Adrenal gland (tissue), 19 donors: ENCODE data around the gene GFRAL. TPM values are rescaled to one million over a fixed set of nuclear protein-coding genes. Genes with fewer than 3 reads are reported as not detected.

ENCODE experiments used
- DNase-seq, 7 donors: peaks; one replicate each; pipeline ENCODE4 v3.0.0-alpha.2; 2019 to 2020
- H3K27ac ChIP-seq, 5 donors: fragments of 200-600 bp; sonication (generic) in 4 of 5; 1 replicate in 3 of 5; 2 replicates in 2 of 5; pipeline versions ENCODE4 v1.5.1 to v1.8.0; 2016 to 2020; ENCODE audit warnings: mild to moderate bottlenecking in 1 of 5
- H3K27me3 ChIP-seq: fragments of 200-600 bp; 2 replicates; pipeline ENCODE4 v1.8.0; 2021
- H3K36me3 ChIP-seq, 2 donors: fragments of 200-600 bp; replicated peaks in 1 of 2; 1 replicate in 1 of 2; 2 replicates in 1 of 2; pipeline versions ENCODE4 v1.5.1 to v1.8.0; 2018 to 2022
- H3K4me1 ChIP-seq, 2 donors: fragments of 200-600 bp; replicated peaks in 1 of 2; 1 replicate in 1 of 2; 2 replicates in 1 of 2; pipeline versions ENCODE4 v1.5.1 to v1.8.0; 2018 to 2021
- H3K4me3 ChIP-seq, 4 donors: fragments of 200-600 bp; sonication (generic) in 3 of 4; one replicate each; pipeline ENCODE4 v1.5.1; 2016 to 2018
- H3K9me3 ChIP-seq, 3 donors: fragments of 200-600 bp; sonication (generic) in 1 of 3; replicated peaks in 1 of 3; 1 replicate in 2 of 3; 2 replicates in 1 of 3; pipeline versions ENCODE4 v1.5.1 to v1.8.0; 2016 to 2021
- POLR2A ChIP-seq, 2 donors: fragments of 450-650 bp; IDR thresholded peaks; one replicate each; pipeline ENCODE4 v1.6.1; 2017; ENCODE audit warnings: antibody characterized with exemption in 2 of 2, mild to moderate bottlenecking in 2 of 2, moderate library complexity in 1 of 2
- WGBS, 4 donors: extraction: QIAGEN DNeasy Blood & Tissue Kit in 2 of 4; methylation state at CpG; one replicate each; pipeline versions ENCODE4 v1.1.5 to v1.1.7; 2013 to 2017; 5-methylcytosine and 5-hydroxymethylcytosine counted together
- intact Hi-C, 2 donors: fragments of 100-400 bp; cut with DNase I; formaldehyde crosslinking; loops; one replicate each; pipeline versions ENCODE4 v1.14.1 to v1.15.0; 2022 to 2023
- long read RNA-seq, 10 donors: library from polyadenylated mRNA in 3 of 10; unstranded in 2 of 10; stranded (forward) in 1 of 10; transcript quantifications; one replicate each; pipeline ENCODE4 v2.0.0 and lab custom pipeline, GENCODE V29; 2021 to 2026
- polyA plus RNA-seq, 3 donors: library from polyadenylated mRNA; stranded (reverse); fragments of 200-250 nt in 2 of 3; fragments of 350-450 nt in 1 of 3; fragmentation: Illumina TruSeq in 1 of 3; extraction: RNeasy Lipid Tissue Mini Kit (QIAGEN cat#74804) in 1 of 3; gene quantifications; one replicate each; pipeline ENCODE4 v1.2.3, GENCODE V29; 2013 to 2014
- total RNA-seq, 9 donors: library from RNA; depleted of rRNA in 4 of 9; stranded (reverse); fragments of >200 nt in 4 of 9; fragments of 120-200 nt in 1 of 9; fragmentation: NEBNext Ultra II Directional in 1 of 9; extraction: Animal tissue kit (Norgen Biotek cat#: 25700) in 1 of 9; gene quantifications; one replicate each; pipeline versions ENCODE4 v1.1.0 to v1.2.4, GENCODE V29; 2013 to 2023
- TF ChIP-seq, protein P1 (sequence below), 6 experiments: fragments of 450-650 bp in 4 of 6; fragments of 200-600 bp in 2 of 6; sonication (generic) in 1 of 6; IDR thresholded peaks; 1 replicate in 5 of 6; 2 replicates in 1 of 6; pipeline versions ENCODE4 v1.5.1 to v1.8.0; 2016 to 2021; ENCODE audit warnings: antibody characterized with exemption in 6 of 6, mild to moderate bottlenecking in 2 of 6, moderate library complexity in 1 of 6
- donor health status: healthy with polysubstance abuse.
- donor health status: Bipolar disorder and iron deficiency.
- donor health status: DM: yes; HTN: yes; CAD: no.
- donor health status: DM: no; HTN: no; CAD: no.
- donor health status: DM: no; HTN: no; CAD: no.
- donor health status: DM: yes; HTN: yes; CAD: no.

The GFRAL gene, protein sequence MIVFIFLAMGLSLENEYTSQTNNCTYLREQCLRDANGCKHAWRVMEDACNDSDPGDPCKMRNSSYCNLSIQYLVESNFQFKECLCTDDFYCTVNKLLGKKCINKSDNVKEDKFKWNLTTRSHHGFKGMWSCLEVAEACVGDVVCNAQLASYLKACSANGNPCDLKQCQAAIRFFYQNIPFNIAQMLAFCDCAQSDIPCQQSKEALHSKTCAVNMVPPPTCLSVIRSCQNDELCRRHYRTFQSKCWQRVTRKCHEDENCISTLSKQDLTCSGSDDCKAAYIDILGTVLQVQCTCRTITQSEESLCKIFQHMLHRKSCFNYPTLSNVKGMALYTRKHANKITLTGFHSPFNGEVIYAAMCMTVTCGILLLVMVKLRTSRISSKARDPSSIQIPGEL
- total RNA-seq (not detected), polyA plus RNA-seq (not detected)
- long read RNA-seq, donor 1 = 0 reads
- long read RNA-seq, donor 2 = 0 reads
- long read RNA-seq, donor 3 = 0 reads
- long read RNA-seq, donor 4 = 0 reads
- long read RNA-seq, donor 5 = 0 reads
- long read RNA-seq, donor 6 = 0 reads
- long read RNA-seq, donor 7 = 0 reads
- long read RNA-seq, donor 8 = 0 reads
- long read RNA-seq, donor 9 = 0 reads
- long read RNA-seq, donor 10 = 0 reads

DNA sequence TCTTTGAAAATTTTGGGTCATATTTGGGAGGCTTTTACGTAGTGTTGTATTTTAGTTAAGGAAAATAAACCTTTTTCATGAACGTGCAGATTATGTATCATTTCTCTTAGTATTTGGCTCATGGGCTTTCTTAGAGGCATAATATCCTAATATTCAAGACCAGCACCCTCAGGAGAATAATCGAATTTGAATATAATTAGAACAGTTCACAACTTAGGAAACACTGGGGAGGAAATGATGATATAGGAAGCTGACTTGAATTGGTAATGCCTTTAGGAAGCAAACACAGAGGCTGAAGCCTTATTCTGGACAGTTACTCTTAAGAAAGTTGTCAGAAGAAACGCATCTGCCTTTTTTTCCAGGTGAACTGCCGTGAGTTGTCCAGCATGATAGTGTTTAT is at the start of gene GFRAL:
Gene GFRAL (plus strand): TSS at position 301 of the 400 bp plus-strand sequence. CDS start 86 bp downstream, at position 387.
- Histone ChIP-seq H3K36me3 (no peaks in the 10 kb centered on the region), H3K4me3 (no peak within 1 kb of the TSS), H3K27me3 (no peaks in the 10 kb centered on the region), H3K9me3 (no peaks in the 10 kb centered on the region), H3K4me1 (no peaks in the 10 kb centered on the region), H3K27ac (no peak within 1 kb of the TSS)
- DNase-seq = no peak
- intact Hi-C loops = no loop called here
- 55 to 65% (median 59%) methylated on average over 5 of the region's 5 CpGs for WGBS, 4 donors
- TF ChIP-seq, protein P1, sequence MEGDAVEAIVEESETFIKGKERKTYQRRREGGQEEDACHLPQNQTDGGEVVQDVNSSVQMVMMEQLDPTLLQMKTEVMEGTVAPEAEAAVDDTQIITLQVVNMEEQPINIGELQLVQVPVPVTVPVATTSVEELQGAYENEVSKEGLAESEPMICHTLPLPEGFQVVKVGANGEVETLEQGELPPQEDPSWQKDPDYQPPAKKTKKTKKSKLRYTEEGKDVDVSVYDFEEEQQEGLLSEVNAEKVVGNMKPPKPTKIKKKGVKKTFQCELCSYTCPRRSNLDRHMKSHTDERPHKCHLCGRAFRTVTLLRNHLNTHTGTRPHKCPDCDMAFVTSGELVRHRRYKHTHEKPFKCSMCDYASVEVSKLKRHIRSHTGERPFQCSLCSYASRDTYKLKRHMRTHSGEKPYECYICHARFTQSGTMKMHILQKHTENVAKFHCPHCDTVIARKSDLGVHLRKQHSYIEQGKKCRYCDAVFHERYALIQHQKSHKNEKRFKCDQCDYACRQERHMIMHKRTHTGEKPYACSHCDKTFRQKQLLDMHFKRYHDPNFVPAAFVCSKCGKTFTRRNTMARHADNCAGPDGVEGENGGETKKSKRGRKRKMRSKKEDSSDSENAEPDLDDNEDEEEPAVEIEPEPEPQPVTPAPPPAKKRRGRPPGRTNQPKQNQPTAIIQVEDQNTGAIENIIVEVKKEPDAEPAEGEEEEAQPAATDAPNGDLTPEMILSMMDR (IDR thresholded peaks at IDR 0.05) = no peak
- TF ChIP-seq POLR2A (IDR thresholded peaks at IDR 0.05) = no peak

DNA sequence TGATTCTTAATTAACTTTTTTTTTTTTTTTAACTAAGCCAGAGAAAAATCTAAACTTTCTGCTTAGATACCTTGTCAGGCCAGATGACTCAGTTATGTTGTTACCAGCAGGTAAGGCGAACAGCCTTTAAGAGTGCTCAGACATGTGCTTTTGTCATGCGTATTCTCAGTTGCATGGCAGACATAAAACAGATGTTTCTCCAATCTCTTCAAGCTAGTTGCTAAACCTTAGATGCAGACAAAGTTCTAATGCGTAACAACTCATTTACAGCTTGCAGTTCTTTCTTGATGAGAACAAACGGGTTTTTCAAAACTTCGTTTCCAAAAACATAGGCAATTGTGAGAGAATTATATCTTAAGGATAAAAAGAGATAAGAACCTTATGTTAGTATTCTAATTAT is 49.6 kb upstream of the GFRAL start:
- Histone ChIP-seq H3K4me3 (no peak overlapping the region), H3K27ac (no peak overlapping the region), H3K36me3 (no peaks in the 10 kb centered on the region), H3K9me3 (no peaks in the 10 kb centered on the region), H3K4me1 (peaks cover 0 to 7% of the 10 kb centered on the region in 2 donors), H3K27me3 (no peaks in the 10 kb centered on the region)
- no peak for DNase-seq
- no peak for TF ChIP-seq POLR2A (IDR thresholded peaks at IDR 0.05)
- TF ChIP-seq, protein P1 (IDR thresholded peaks at IDR 0.05) = no peak
- 74 to 87% (median 76%) methylated on average over 5 of the region's 5 CpGs for WGBS, 4 donors
- intact Hi-C loops = no loop called here

DNA sequence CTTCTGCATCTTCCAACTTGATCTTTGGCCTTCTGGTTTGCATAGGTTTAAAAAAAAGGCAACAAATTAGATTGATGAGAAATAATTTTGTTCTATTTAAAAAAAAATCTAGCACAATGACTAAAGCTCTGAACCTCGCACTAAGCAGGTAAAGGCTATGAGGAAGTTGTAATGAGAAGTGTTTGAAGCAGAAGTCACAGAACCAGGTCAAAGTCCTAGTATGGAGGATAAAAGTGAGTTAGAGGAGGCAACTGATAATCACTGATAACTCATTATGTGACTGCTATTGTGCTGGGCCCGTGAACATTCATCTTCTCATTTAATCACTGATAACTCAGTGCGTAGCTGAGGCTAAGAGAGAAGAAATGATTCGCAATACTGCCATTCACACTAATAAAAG is 46.1 kb upstream of the GFRAL start:
- intact Hi-C loops = loop anchor here in 1 of 2 donors (10.0 kb wide), 1 partner anchor 674 kb away; no protein-coding TSS in a partner anchor
- WGBS, 4 donors = 59 to 84% (median 79%) methylated on average over 4 of the region's 4 CpGs
- TF ChIP-seq POLR2A (IDR thresholded peaks at IDR 0.05) = no peak
- TF ChIP-seq, protein P1 (IDR thresholded peaks at IDR 0.05) = no peak

DNA sequence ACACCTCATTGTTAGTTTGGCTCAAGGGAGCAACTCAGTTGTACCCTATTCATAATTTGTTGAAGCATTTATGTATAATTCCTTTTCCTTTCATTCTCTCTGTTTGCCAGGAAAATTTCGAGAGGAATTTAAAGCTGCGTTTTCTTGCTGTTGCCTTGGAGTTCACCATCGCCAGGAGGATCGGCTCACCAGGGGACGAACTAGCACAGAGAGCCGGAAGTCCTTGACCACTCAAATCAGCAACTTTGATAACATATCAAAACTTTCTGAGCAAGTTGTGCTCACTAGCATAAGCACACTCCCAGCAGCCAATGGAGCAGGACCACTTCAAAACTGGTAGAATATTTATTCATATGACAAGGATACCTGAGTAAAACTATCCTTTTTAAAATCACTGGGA is 45.2 kb upstream of the GFRAL start:
- Histone ChIP-seq H3K4me1 (peaks cover 0 to under 1% of the 10 kb centered on the region in 2 donors), H3K27me3 (no peaks in the 10 kb centered on the region), H3K9me3 (no peaks in the 10 kb centered on the region), H3K4me3 (no peak overlapping the region), H3K27ac (no peak overlapping the region), H3K36me3 (no peaks in the 10 kb centered on the region)
- no peak for DNase-seq
- intact Hi-C loops = loop anchor here in 1 of 2 donors (10.0 kb wide), 1 partner anchor 673 kb away; no protein-coding TSS in a partner anchor
- 33 to 62% (median 46%) methylated on average over 6 of the region's 6 CpGs for WGBS, 4 donors
- no peak for TF ChIP-seq POLR2A (IDR thresholded peaks at IDR 0.05)
- TF ChIP-seq, protein P1 (IDR thresholded peaks at IDR 0.05) = no peak

More for the DNA sequence above, 46.1 kb upstream of the GFRAL start:
- Histone ChIP-seq H3K36me3 (no peaks in the 10 kb centered on the region), H3K9me3 (no peaks in the 10 kb centered on the region), H3K4me3 (no peak overlapping the region), H3K27ac (no peak overlapping the region), H3K27me3 (no peaks in the 10 kb centered on the region), H3K4me1 (peaks cover 0 to 7% of the 10 kb centered on the region in 2 donors)
- DNase-seq = no peak
